Myometrial cell (primary cell): Measurements from ENCODE around the gene GBGT1. TPM values are rescaled to one million over a fixed set of nuclear protein-coding genes. Genes with fewer than 3 reads are reported as not detected.

Experiments used
- total RNA-seq: library from RNA; depleted of rRNA; stranded (reverse); fragments of >200 nt; gene quantifications from 2 replicates; pipeline ENCODE4 v1.2.3, GENCODE V29; 2015

GBGT1 gene
- total RNA-seq = 9.5 and 16.7 TPM in 2 replicates

GRCh38 chr9:133163504-133164172 is at the start of gene GBGT1:
Gene GBGT1 (minus strand): TSS chr9:133163914. CDS start chr9:133162412, 1,502 bp downstream.

GRCh38 chr9:133208880-133209300 is 45.2 kb upstream of the GBGT1 start, which contains the start of gene OBP2B:
Gene OBP2B (minus strand): TSS chr9:133209250. CDS start chr9:133209199, 51 bp downstream.

GRCh38 chr9:133121198-133121914 is 42.4 kb downstream of the GBGT1 start, which contains the start of gene RALGDS:
Gene RALGDS (minus strand): TSS chr9:133121240. CDS start chr9:133121154, 86 bp downstream.

Other genes with a start within 250 kb of the GBGT1 start
- gene TSC1, start 219.3 kb downstream of the GBGT1 start, total RNA-seq = 20.8 and 22.7 TPM in 2 replicates
- not detected in 2 replicates for gene GFI1B, start 185.2 kb downstream of the GBGT1 start, total RNA-seq
- 41.8 and 54.2 TPM in 2 replicates for gene GTF3C5, start 132.9 kb downstream of the GBGT1 start, total RNA-seq
- gene CEL, start 101.9 kb downstream of the GBGT1 start, total RNA-seq = under 0.01 TPM in 2 replicates
- 16.1 and 18.4 TPM in 2 replicates for gene RALGDS, start 42.7 kb downstream of the GBGT1 start, total RNA-seq
- not detected in 2 replicates for gene OBP2B, start 45.3 kb upstream of the GBGT1 start, total RNA-seq
- not detected in 2 replicates for gene ABO, start 111.3 kb upstream of the GBGT1 start, total RNA-seq
- gene SURF6, start 172.3 kb upstream of the GBGT1 start, total RNA-seq = 4.0 and 16.5 TPM in 2 replicates
- 13.6 and 17.0 TPM in 2 replicates for gene MED22, start 184.2 kb upstream of the GBGT1 start, total RNA-seq
- 2,802 and 2,926 TPM in 2 replicates for gene RPL7A, start 184.3 kb upstream of the GBGT1 start, total RNA-seq
- gene SURF1, start 192.6 kb upstream of the GBGT1 start, total RNA-seq = 30.8 and 52.1 TPM in 2 replicates
- gene SURF2, start 192.6 kb upstream of the GBGT1 start, total RNA-seq = 5.5 and 9.4 TPM in 2 replicates
- 526 and 554 TPM in 2 replicates for gene SURF4, start 212.1 kb upstream of the GBGT1 start, total RNA-seq
- gene STKLD1, start 212.5 kb upstream of the GBGT1 start, total RNA-seq = 0.18 and 1.7 TPM in 2 replicates